B cell (primary cell): ENCODE results near the gene MEAF6. TPM values are rescaled to one million over a fixed set of nuclear protein-coding genes. Genes with fewer than 3 reads are reported as not detected.

Experiments used
- ATAC-seq: fragments of 200-7000 bp; cut with Tn5 transposase; one replicate; pipeline ENCODE4 v1.10.0; 2021; ENCODE audit warnings: low read depth, mild to moderate bottlenecking, moderate number of reproducible peaks, moderate library complexity
- CTCF ChIA-PET: fragments of 350-600 bp; sonication (Branson Sonifier 250); formaldehyde crosslinking; loops from one replicate; lab custom pipeline; 2021; ENCODE audit warnings: antibody characterized with exemption, inconsistent platforms; lab: Charles Lee
- POLR2A ChIA-PET: fragments of 350-600 bp; sonication (Branson Sonifier 250); formaldehyde crosslinking; loops from one replicate; lab custom pipeline; 2021; ENCODE audit warnings: antibody characterized with exemption; lab: Charles Lee
- DNase-seq: peaks from one replicate; pipeline ENCODE4 v3.0.0; 2013
- H2AFZ ChIP-seq: 2 replicates; pipeline ENCODE4 v1.6.1; 2012; ENCODE audit warnings: mild to moderate bottlenecking, low read depth, low read length; ENCODE audit not compliant: insufficient read depth, poor library complexity, severe bottlenecking
- H3K27ac ChIP-seq, 2 donors: 1 replicate in 1 of 2; 2 replicates in 1 of 2; pipeline ENCODE4 v1.5.1; 2012 to 2013; ENCODE audit warnings: low read length in 2 of 2, mild to moderate bottlenecking in 2 of 2, moderate library complexity in 1 of 2
- H3K27me3 ChIP-seq, 4 experiments: fragments of 200-600 bp in 1 of 4; sonication (generic) in 1 of 4; replicated peaks in 1 of 4; 1 replicate in 2 of 4; 2 replicates in 2 of 4; pipeline versions ENCODE4 v1.6.1 to v1.7.0; 2013 to 2016; ENCODE audit warnings: low read length in 3 of 4, mild to moderate bottlenecking in 2 of 4, mixed read lengths in 1 of 4, moderate library complexity in 1 of 4; ENCODE audit not compliant: insufficient read depth in 4 of 4, control insufficient read depth in 3 of 4; ENCODE audit errors: control extremely low read depth in 1 of 4
- H3K36me3 ChIP-seq, 2 experiments: replicated peaks in 1 of 2; 1 replicate in 1 of 2; 2 replicates in 1 of 2; pipeline versions ENCODE4 v1.6.1 to v1.7.1; 2013; ENCODE audit warnings: low read length in 1 of 2; ENCODE audit not compliant: insufficient read depth in 2 of 2, control insufficient read depth in 1 of 2; ENCODE audit errors: control extremely low read depth in 1 of 2, extremely low read depth in 1 of 2
- H3K4me1 ChIP-seq, 2 donors: fragments of 200-600 bp in 1 of 2; sonication (generic) in 1 of 2; 1 replicate in 1 of 2; 2 replicates in 1 of 2; pipeline versions ENCODE4 v1.5.1 to v1.6.1; 2013 to 2017; ENCODE audit warnings: low read length in 2 of 2; ENCODE audit not compliant: control insufficient read depth in 2 of 2, insufficient read depth in 2 of 2
- H3K4me2 ChIP-seq: replicated peaks from 2 replicates; pipeline ENCODE3; 2012; ENCODE audit warnings: mild to moderate bottlenecking, low read depth, low read length; ENCODE audit not compliant: poor library complexity, severe bottlenecking
- H3K4me3 ChIP-seq, 5 experiments: fragments of 200-600 bp in 1 of 5; sonication (generic) in 1 of 5; 1 replicate in 3 of 5; 2 replicates in 2 of 5; pipeline versions ENCODE4 v1.5.1 to v1.7.0; 2011 to 2016; ENCODE audit warnings: low read length in 4 of 5, mild to moderate bottlenecking in 4 of 5, low read depth in 2 of 5, control low read depth in 1 of 5, moderate library complexity in 1 of 5; ENCODE audit not compliant: insufficient read depth in 1 of 5; ENCODE audit errors: control extremely low read depth in 1 of 5, extremely low read depth in 1 of 5
- H3K79me2 ChIP-seq: fragments of 200-600 bp; sonication (generic); one replicate; pipeline ENCODE4 v1.6.0; 2016; ENCODE audit warnings: low read length; ENCODE audit not compliant: control insufficient read depth, insufficient read depth
- H3K9ac ChIP-seq: fragments of 200-600 bp; sonication (generic); 2 replicates; pipeline ENCODE4 v1.6.1; 2017; ENCODE audit warnings: mild to moderate bottlenecking, low read length, moderate library complexity
- H3K9me3 ChIP-seq, 3 donors: one replicate each; pipeline versions ENCODE4 v1.6.1 to v1.7.1; 2013; ENCODE audit warnings: low read length in 2 of 3; ENCODE audit not compliant: control insufficient read depth in 2 of 3, insufficient read depth in 1 of 3; ENCODE audit errors: control extremely low read depth in 1 of 3
- H4K20me1 ChIP-seq: 2 replicates; pipeline ENCODE4 v1.6.0; 2012; ENCODE audit warnings: mild to moderate bottlenecking, low read length; ENCODE audit not compliant: insufficient read depth, control insufficient read depth, poor library complexity, severe bottlenecking
- H3K27ac Mint-ChIP-seq: one replicate; pipeline ENCODE4 v1.8.0; 2021; ENCODE audit warnings: mixed read lengths
- H3K27me3 Mint-ChIP-seq: one replicate; pipeline ENCODE4 v1.8.0; 2021; ENCODE audit warnings: mixed read lengths
- H3K4me1 Mint-ChIP-seq: one replicate; pipeline ENCODE4 v1.8.0; 2021; ENCODE audit warnings: mixed read lengths
- H3K4me3 Mint-ChIP-seq: one replicate; pipeline ENCODE4 v1.8.0; 2021; ENCODE audit warnings: mixed read lengths
- H3K9me3 Mint-ChIP-seq: one replicate; pipeline ENCODE4 v1.8.0; 2022; ENCODE audit warnings: mixed read lengths; ENCODE audit not compliant: insufficient read depth
- EZH2 ChIP-seq: IDR thresholded peaks from 2 replicates; pipeline ENCODE4 v1.6.1; 2012; ENCODE audit warnings: borderline replicate concordance, low read depth, mild to moderate bottlenecking, moderate library complexity, low read length; ENCODE audit not compliant: insufficient read depth, poor library complexity, severe bottlenecking
- WGBS: methylation state at CpG from one replicate; pipeline ENCODE4 v1.1.5; 2013; ENCODE audit warnings: missing lambda C conversion rate; ENCODE audit not compliant: insufficient coverage; 5-methylcytosine and 5-hydroxymethylcytosine counted together
- intact Hi-C: fragments of 100-400 bp; cut with micrococcal nuclease; formaldehyde crosslinking; loops from one replicate; pipeline ENCODE4 v1.10.0; 2022
- polyA plus RNA-seq: library from polyadenylated mRNA; depleted of rRNA; stranded (reverse); fragments of >200 nt; gene quantifications from 2 replicates; pipeline ENCODE4 v1.2.3, GENCODE V29; 2012
- total RNA-seq, 2 donors: library from RNA; stranded (reverse); fragments of 120-200 nt in 1 of 2; gene quantifications; 1 replicate in 1 of 2; 2 replicates in 1 of 2; pipeline versions ENCODE4 v1.2.3 to v1.2.4, GENCODE V29; 2013 to 2022
- TF ChIP-seq, protein P1 (sequence below): fragments of 200-600 bp; IDR thresholded peaks from one replicate; pipeline ENCODE4 v1.8.0; 2022; ENCODE audit warnings: antibody characterized with exemption, mild to moderate bottlenecking

MEAF6 gene
- total and polyA plus RNA-seq, 2 donors (not counting 1 experiment from before 2014, with no cell fraction given) = 52.5 to 84.2 TPM

- Histone ChIP-seq H3K4me3 (no peak overlapping the region), H3K27ac (no peak overlapping the region), H3K79me2 (peaks cover 24% of the 10 kb centered on the region), H3K27me3 (no peaks in the 10 kb centered on the region), H3K4me1 (no peaks in the 10 kb centered on the region), H3K9ac (no peak overlapping the region), H2AFZ (no peak overlapping the region), H3K36me3 (peaks cover 3 to 66% of the 10 kb centered on the region in 2 experiments), H3K9me3 (no peaks in the 10 kb centered on the region), H3K4me2 (no peak overlapping the region), H4K20me1 (peaks cover 4% of the 10 kb centered on the region)
- H3K27ac Mint-ChIP-seq = no peak overlapping the region
- no peaks in the 10 kb centered on the region for H3K4me1 Mint-ChIP-seq
- no peak overlapping the region for H3K4me3 Mint-ChIP-seq
- H3K9me3 Mint-ChIP-seq = no peaks in the 10 kb centered on the region
- intact Hi-C loops = no loop called here
- ChIA-PET CTCF (interaction anchor here (0.7 to 6.8 kb wide), 3 partner anchors 10 to 44 kb away, joined by 3 to 56 read pairs (median 3); no protein-coding TSS in a partner anchor), POLR2A (no interaction called here)
- DNase-seq (no peak), ATAC-seq (no peak)
- no CpG with 5 or more reads among the region's 4 CpGs for WGBS
- no peak for TF ChIP-seq EZH2
- TF ChIP-seq, protein P1, sequence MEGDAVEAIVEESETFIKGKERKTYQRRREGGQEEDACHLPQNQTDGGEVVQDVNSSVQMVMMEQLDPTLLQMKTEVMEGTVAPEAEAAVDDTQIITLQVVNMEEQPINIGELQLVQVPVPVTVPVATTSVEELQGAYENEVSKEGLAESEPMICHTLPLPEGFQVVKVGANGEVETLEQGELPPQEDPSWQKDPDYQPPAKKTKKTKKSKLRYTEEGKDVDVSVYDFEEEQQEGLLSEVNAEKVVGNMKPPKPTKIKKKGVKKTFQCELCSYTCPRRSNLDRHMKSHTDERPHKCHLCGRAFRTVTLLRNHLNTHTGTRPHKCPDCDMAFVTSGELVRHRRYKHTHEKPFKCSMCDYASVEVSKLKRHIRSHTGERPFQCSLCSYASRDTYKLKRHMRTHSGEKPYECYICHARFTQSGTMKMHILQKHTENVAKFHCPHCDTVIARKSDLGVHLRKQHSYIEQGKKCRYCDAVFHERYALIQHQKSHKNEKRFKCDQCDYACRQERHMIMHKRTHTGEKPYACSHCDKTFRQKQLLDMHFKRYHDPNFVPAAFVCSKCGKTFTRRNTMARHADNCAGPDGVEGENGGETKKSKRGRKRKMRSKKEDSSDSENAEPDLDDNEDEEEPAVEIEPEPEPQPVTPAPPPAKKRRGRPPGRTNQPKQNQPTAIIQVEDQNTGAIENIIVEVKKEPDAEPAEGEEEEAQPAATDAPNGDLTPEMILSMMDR = no peak
- no peaks in the 10 kb centered on the region for H3K27me3 Mint-ChIP-seq
Observed at GRCh38 chr1:37498872-37499617, 15.5 kb downstream of the MEAF6 start.

GRCh38 chr1:37497832-37498231 lies 16.7 kb downstream of the MEAF6 start:
- H3K27me3 Mint-ChIP-seq = no peaks in the 10 kb centered on the region
- peaks cover 3 to 64% of the 10 kb centered on the region in 2 experiments for H3K36me3 ChIP-seq
- H3K9ac ChIP-seq = no peak overlapping the region
- POLR2A ChIA-PET = interaction anchor here (0.6 kb wide), 1 partner anchor 1413 kb away, joined by 8 read pairs; no protein-coding TSS in a partner anchor
- no peaks in the 10 kb centered on the region for H3K4me1 Mint-ChIP-seq
- H3K4me3 Mint-ChIP-seq = no peak overlapping the region
- intact Hi-C loops = no loop called here
- ATAC-seq = no peak
- H3K4me2 ChIP-seq = no peak overlapping the region
- no peak overlapping the region for H3K27ac ChIP-seq
- no peaks in the 10 kb centered on the region for H3K9me3 ChIP-seq
- no peaks in the 10 kb centered on the region for H3K4me1 ChIP-seq
- no CpG with 5 or more reads among the region's 2 CpGs for WGBS
- no peak for DNase-seq
- H2AFZ ChIP-seq = no peak overlapping the region
- H3K27ac Mint-ChIP-seq = no peak overlapping the region
- H3K4me3 ChIP-seq = no peak overlapping the region
- H3K27me3 ChIP-seq = no peaks in the 10 kb centered on the region
- CTCF ChIA-PET = interaction anchor here (6.8 kb wide), 1 partner anchor 11 kb away, joined by 56 read pairs; no protein-coding TSS in a partner anchor
- H3K9me3 Mint-ChIP-seq = no peaks in the 10 kb centered on the region
- peaks cover 4% of the 10 kb centered on the region for H4K20me1 ChIP-seq
- peaks cover 16% of the 10 kb centered on the region for H3K79me2 ChIP-seq
- TF ChIP-seq, protein P1 = no peak
- TF ChIP-seq EZH2 = no peak
